Cardiac septum (tissue), 1 donor: ENCODE results near the gene NGFR. TPM values are rescaled to one million over a fixed set of nuclear protein-coding genes. Genes with fewer than 3 reads are reported as not detected.
"Not testable (repeated sequence)": the region's sequence is repeated elsewhere in the genome, so short reads cannot be mapped to it uniquely, and the experiment has no call there.

Experiments used
- DNase-seq: peaks from one replicate; pipeline ENCODE4 v3.0.0-alpha.2; 2020; ENCODE audit warnings: low spot score
- intact Hi-C: fragments of 100-400 bp; cut with DNase I; formaldehyde crosslinking; loops from one replicate; pipeline ENCODE4 v1.14.0; 2022
- total RNA-seq: library from RNA; stranded (reverse); fragmentation: NEBNext Ultra II Directional; extraction: Animal tissue kit (Norgen Biotek cat#: 25700); gene quantifications from one replicate; pipeline ENCODE4 v1.2.1, GENCODE V29; 2021
- donor health status: DM: no; HTN: no; CAD: no.

The NGFR gene
- total RNA-seq, 1 donor from 2014 or later = 9.9 TPM

GRCh38 chr17:49494399-49494985 lies 601 bp upstream of the NGFR start:
- no peak for DNase-seq
- intact Hi-C loops = no loop called here

- intact Hi-C loops = loop anchor here (2.0 kb wide), 2 partner anchors 19 to 61 kb away; no protein-coding TSS in a partner anchor
- no peak for DNase-seq
Observed at GRCh38 chr17:49495842-49496182, 719 bp downstream of the NGFR start.

- intact Hi-C loops = loop anchor here (2.0 kb wide), 2 partner anchors 18 to 60 kb away; no protein-coding TSS in a partner anchor
- DNase-seq = peak; percentile 86
Observed at GRCh38 chr17:49496183-49496866, 1.2 kb downstream of the NGFR start.

GRCh38 chr17:49496867-49497147 lies 1.7 kb downstream of the NGFR start:
- DNase-seq = no peak
- intact Hi-C loops = loop anchor here (2.0 kb wide), 2 partner anchors 18 to 60 kb away; no protein-coding TSS in a partner anchor

GRCh38 chr17:49497148-49498028 lies 2.3 kb downstream of the NGFR start:
- DNase-seq = no peak
- intact Hi-C loops = loop anchor here (2.0 kb wide), 2 partner anchors 17 to 59 kb away; no protein-coding TSS in a partner anchor

GRCh38 chr17:49498029-49498615 lies 3.0 kb downstream of the NGFR start:
- no peak for DNase-seq
- intact Hi-C loops = no loop called here

- intact Hi-C loops = no loop called here
- DNase-seq = no peak
Observed at GRCh38 chr17:49501496-49501895, 6.4 kb downstream of the NGFR start.

GRCh38 chr17:49502254-49502653 lies 7.2 kb downstream of the NGFR start:
- intact Hi-C loops = no loop called here
- no peak for DNase-seq

GRCh38 chr17:49502680-49503079 lies 7.6 kb downstream of the NGFR start:
- DNase-seq, intact Hi-C loops: not testable (repeated sequence)

- DNase-seq = no peak
- intact Hi-C loops = no loop called here
Observed at GRCh38 chr17:49504369-49504768, 9.3 kb downstream of the NGFR start.

- no peak for DNase-seq
- intact Hi-C loops = no loop called here
Observed at GRCh38 chr17:49505854-49506253, 10.8 kb downstream of the NGFR start.

GRCh38 chr17:49506282-49506681 lies 11.2 kb downstream of the NGFR start:
- intact Hi-C loops = no loop called here
- no peak for DNase-seq

GRCh38 chr17:49508061-49508865 lies 13.2 kb downstream of the NGFR start:
- intact Hi-C loops = no loop called here
- DNase-seq = no peak

- intact Hi-C loops = no loop called here
- no peak for DNase-seq
Observed at GRCh38 chr17:49508866-49509587, 13.9 kb downstream of the NGFR start.

- intact Hi-C loops = no loop called here
Observed at GRCh38 chr17:49509588-49509917, 14.5 kb downstream of the NGFR start.

GRCh38 chr17:49510059-49510719 lies 15.1 kb downstream of the NGFR start:
- DNase-seq = no peak
- intact Hi-C loops = loop anchor here (5.0 kb wide), 1 partner anchor 37 kb away; no protein-coding TSS in a partner anchor

More at GRCh38 chr17:49509588-49509917, 14.5 kb downstream of the NGFR start:
- DNase-seq = no peak

GRCh38 chr17:49510720-49511110 lies 15.6 kb downstream of the NGFR start:
- DNase-seq = no peak
- intact Hi-C loops = loop anchor here (5.0 kb wide), 1 partner anchor 37 kb away; no protein-coding TSS in a partner anchor

GRCh38 chr17:49511810-49512209 lies 16.7 kb downstream of the NGFR start:
- intact Hi-C loops = loop anchor here (5.0 kb wide), 1 partner anchor 35 kb away; no protein-coding TSS in a partner anchor
- DNase-seq = no peak
